ENCODE measurements around the gene DDX59. TPM values are rescaled to one million over a fixed set of nuclear protein-coding genes. Genes with fewer than 3 reads are reported as not detected.

Gene DDX59
- total RNA-seq, 1 donor from 2014 or later: 7.6 TPM

DNA sequence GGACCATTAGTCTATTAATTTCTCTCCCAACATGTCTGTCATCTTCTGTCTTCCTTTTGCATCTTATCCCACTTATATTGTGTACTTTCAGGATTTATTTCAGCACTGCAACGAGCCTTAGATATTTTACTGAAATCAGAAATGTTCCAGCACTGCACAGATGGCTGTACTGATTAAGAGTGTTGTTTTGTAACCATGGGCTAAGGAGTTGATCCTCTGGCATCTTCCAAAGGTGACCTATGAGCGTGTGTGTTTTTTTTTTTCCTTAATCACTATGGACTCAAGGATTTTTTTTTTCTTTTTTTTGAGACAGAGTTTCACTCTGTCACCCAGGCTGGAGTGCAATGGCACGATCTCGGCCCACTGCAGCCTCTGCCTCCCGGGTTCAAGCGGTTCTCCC is 7.1 kb upstream of the DDX59 start:
- no peaks in the 10 kb centered on the region for H3K4me1 ChIP-seq
- DNase-seq (ENCODE audit: low spot score in 2 of 2): no peak
- H3K36me3 ChIP-seq: no peaks in the 10 kb centered on the region
- H3K27me3 ChIP-seq: no peaks in the 10 kb centered on the region
- H3K27ac ChIP-seq: no peak overlapping the region
- H3K4me3 ChIP-seq: no peak overlapping the region
- intact Hi-C loops (cut with DNase I): no loop called here
- no peaks in the 10 kb centered on the region for H3K9me3 ChIP-seq
- TF ChIP-seq, protein P1, sequence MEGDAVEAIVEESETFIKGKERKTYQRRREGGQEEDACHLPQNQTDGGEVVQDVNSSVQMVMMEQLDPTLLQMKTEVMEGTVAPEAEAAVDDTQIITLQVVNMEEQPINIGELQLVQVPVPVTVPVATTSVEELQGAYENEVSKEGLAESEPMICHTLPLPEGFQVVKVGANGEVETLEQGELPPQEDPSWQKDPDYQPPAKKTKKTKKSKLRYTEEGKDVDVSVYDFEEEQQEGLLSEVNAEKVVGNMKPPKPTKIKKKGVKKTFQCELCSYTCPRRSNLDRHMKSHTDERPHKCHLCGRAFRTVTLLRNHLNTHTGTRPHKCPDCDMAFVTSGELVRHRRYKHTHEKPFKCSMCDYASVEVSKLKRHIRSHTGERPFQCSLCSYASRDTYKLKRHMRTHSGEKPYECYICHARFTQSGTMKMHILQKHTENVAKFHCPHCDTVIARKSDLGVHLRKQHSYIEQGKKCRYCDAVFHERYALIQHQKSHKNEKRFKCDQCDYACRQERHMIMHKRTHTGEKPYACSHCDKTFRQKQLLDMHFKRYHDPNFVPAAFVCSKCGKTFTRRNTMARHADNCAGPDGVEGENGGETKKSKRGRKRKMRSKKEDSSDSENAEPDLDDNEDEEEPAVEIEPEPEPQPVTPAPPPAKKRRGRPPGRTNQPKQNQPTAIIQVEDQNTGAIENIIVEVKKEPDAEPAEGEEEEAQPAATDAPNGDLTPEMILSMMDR (IDR thresholded peaks at IDR 0.05): no peak

DNA sequence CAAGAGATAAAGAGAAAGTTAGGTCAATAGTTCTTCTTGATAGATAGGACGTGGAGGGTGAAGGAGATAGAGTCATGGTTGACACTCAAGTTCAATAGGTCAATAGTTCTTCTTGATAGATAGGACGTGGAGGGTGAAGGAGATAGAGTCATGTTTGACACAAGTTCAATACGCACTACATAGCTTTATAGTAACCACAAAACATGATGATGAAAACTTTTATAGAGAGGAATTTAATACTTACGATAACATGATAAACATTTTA is 5.8 kb upstream of the DDX59 start:
- H3K27me3 ChIP-seq: no peaks in the 10 kb centered on the region
- H3K4me3 ChIP-seq: no peak overlapping the region
- TF ChIP-seq, protein P1 (IDR thresholded peaks at IDR 0.05): no peak
- intact Hi-C loops (cut with DNase I): no loop called here
- no peak overlapping the region for H3K27ac ChIP-seq
- DNase-seq (ENCODE audit: low spot score in 2 of 2): no peak
- H3K9me3 ChIP-seq: no peaks in the 10 kb centered on the region
- H3K36me3 ChIP-seq: no peaks in the 10 kb centered on the region
- peaks cover 0 to 4% of the 10 kb centered on the region in 2 donors for H3K4me1 ChIP-seq

DNA sequence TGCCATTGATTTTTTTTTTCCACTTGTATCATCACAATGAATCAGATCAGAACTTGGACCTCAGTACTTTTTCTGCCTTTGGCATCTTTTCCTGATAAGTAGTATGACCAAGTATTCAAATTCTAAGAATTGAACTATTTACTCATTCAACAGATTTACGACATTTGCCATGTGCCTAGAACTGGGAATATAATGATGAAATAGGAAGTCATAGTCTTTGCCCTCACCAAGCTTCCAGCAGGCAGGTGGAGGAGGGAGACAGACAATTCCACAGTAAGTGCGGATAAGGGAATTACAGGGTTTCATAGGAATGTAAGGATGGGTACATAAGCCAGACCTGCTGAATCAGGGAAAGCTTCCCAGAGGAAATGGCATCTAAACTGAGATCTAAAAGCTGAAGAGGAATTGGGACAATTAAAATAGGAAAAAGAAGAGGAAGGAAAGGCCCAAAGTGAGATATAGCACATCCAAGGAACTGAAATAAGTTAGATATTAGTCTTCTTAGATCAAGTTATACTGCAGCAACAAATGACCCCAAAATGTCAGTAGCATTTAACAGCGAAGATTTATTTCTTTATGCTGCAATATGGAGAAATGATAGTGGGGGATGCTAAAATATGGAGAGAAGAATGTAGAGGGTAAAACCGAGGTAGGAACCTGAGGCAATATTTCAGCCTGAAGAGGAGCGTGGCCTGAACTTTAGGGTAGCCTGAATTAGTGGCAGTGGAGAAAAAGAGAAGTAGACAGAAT is 5.3 kb upstream of the DDX59 start:
- H3K9me3 ChIP-seq: no peaks in the 10 kb centered on the region
- no peaks in the 10 kb centered on the region for H3K36me3 ChIP-seq
- H3K27me3 ChIP-seq: no peaks in the 10 kb centered on the region
- H3K27ac ChIP-seq: no peak overlapping the region
- intact Hi-C loops (cut with DNase I): loop anchor here (5.0 kb wide), 1 partner anchor 263 kb away; the partner anchor contains the start of gene ZNF281
- TF ChIP-seq, protein P1 (IDR thresholded peaks at IDR 0.05): no peak
- no peak for DNase-seq (ENCODE audit: low spot score in 2 of 2)
- H3K4me1 ChIP-seq: peaks cover 0 to 4% of the 10 kb centered on the region in 2 donors
- no peak overlapping the region for H3K4me3 ChIP-seq

DNA sequence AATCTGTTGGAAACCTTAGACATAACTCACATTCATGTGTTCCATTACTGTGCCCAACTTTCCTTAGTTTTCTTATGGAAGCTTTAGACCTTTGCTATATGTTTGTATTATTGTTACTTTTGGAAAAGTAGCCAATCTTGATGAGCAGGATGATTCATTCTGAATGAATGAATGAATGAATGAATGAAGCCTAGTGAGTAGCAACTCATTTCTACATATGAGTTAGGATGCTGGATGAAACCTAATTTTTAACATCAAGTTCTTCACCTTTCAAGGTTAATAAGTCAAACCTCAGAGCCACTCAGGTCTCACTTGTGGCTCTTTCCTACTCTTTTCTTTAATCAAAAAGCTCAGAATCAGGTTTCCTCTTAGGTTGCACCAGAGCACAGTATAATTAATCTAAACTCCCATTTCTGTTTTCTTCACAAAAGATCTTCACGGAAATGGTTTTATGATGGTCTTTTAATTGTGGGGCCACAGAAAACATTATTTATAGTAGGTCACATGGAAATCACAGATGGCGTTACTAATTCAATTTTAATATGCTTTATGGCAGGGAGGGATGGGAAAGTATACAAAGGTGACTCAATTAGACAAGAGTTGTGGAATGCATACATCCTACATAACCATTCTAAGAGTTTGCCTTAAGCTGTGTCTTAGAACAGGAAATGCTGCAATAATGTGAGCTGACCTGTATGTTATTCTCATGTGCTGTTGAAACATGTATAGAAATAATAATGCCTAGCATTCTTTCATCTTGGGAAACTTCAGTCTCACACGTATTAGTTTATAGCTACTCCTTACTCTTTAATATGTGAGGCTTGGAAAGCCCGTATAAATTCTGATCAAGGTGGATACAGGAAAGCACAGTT is 4.5 kb upstream of the DDX59 start:
- no peak for DNase-seq (ENCODE audit: low spot score in 2 of 2)
- no peak overlapping the region for H3K27ac ChIP-seq
- H3K27me3 ChIP-seq: no peaks in the 10 kb centered on the region
- intact Hi-C loops (cut with DNase I): loop anchor here (5.0 kb wide), 1 partner anchor 262 kb away; the partner anchor contains the start of gene ZNF281
- no peak overlapping the region for H3K4me3 ChIP-seq
- no peaks in the 10 kb centered on the region for H3K36me3 ChIP-seq
- no peaks in the 10 kb centered on the region for H3K9me3 ChIP-seq
- peaks cover 0 to 7% of the 10 kb centered on the region in 2 donors for H3K4me1 ChIP-seq
- TF ChIP-seq, protein P1 (IDR thresholded peaks at IDR 0.05): no peak

DNA sequence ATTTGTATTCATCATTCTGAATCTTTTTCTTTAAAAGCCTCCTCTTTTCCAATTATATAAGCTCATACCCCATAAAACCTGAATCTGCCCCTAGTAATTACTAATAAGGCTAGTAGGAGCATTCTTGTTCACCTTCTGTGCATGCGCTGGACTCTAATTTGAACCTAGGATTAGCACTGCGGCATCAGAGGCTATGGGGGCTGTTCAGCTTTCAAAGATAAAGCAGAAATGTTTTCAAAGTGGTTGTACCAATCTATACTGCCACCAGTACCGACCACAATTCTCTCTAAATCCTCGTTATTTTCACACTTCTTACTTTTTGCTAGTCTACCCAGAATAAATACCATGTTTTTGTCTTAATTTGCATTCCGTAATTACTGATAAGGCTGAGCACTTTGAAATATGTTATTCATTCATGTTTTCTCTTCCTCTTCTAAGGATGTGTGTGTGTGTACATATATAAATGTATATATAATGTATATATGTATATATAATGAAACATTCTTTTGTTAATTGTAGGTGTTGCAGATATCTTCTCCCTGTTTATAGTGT is 1.6 kb upstream of the DDX59 start:
- H3K4me1 ChIP-seq: peaks cover 0 to 15% of the 10 kb centered on the region in 2 donors
- DNase-seq (ENCODE audit: low spot score in 2 of 2): no peak
- no peaks in the 10 kb centered on the region for H3K9me3 ChIP-seq
- TF ChIP-seq, protein P1 (IDR thresholded peaks at IDR 0.05): no peak
- no peaks in the 10 kb centered on the region for H3K27me3 ChIP-seq
- intact Hi-C loops (cut with DNase I): loop anchor here (5.0 kb wide), 1 partner anchor 259 kb away; the partner anchor contains the start of gene ZNF281
- no peak overlapping the region for H3K4me3 ChIP-seq
- H3K36me3 ChIP-seq: no peaks in the 10 kb centered on the region
- peak overlapping the region in 1 of 2 donors; percentile 99 for H3K27ac ChIP-seq

All from ascending aorta (tissue), 2 donors.